Esophagus muscularis mucosa (tissue), 3 donors: ENCODE results near the gene RPS14.

Experiments
- CTCF ChIP-seq, 3 experiments: fragments of 200-600 bp in 2 of 3; fragments of 450-650 bp in 1 of 3; sonication (generic) in 2 of 3; IDR thresholded peaks; one replicate each; pipeline ENCODE4 v1.5.1; 2017 to 2019; ENCODE audit warnings: antibody characterized with exemption in 3 of 3, mild to moderate bottlenecking in 2 of 3, moderate library complexity in 1 of 3
- POLR2AphosphoS5 ChIP-seq, 2 donors: sonication (generic); formaldehyde crosslinking; IDR thresholded peaks; one replicate each; pipeline ENCODE4 v1.6.1; 2017; ENCODE audit warnings: antibody characterized with exemption in 2 of 2

- TF ChIP-seq CTCF (IDR thresholded peaks at IDR 0.05): no peak
- no peak for TF ChIP-seq POLR2AphosphoS5 (IDR thresholded peaks at IDR 0.05)
Observed at GRCh38 chr5:150468206-150468605, 18.7 kb upstream of the RPS14 start.
